ENCODE data around the gene ARVCF. TPM values are rescaled to one million over a fixed set of nuclear protein-coding genes. Genes with fewer than 3 reads are reported as not detected.

ARVCF gene
- total and polyA plus RNA-seq, 9 of the 15 experiments (the other 6 are each of a cell fraction or from before 2014, with no cell fraction given) = 0.03 to 97.4 (median 15.6) TPM

GRCh38 chr22:20031732-20032406 lies 15.2 kb upstream of the ARVCF start:
- DNase-seq (ENCODE audit: extremely low read depth in 1 of 4, low spot score in 3 of 4) = no peak
- peaks cover 25% of the 10 kb centered on the region for H3K9me1 ChIP-seq (ENCODE audit: control insufficient read depth, insufficient read depth, low read length)
- peaks cover 78% of the 10 kb centered on the region for H3K79me2 ChIP-seq (ENCODE audit: control insufficient read depth, insufficient read depth, low read length)
- no peak overlapping the region for H2AFZ ChIP-seq (ENCODE audit: low read depth, low read length)
- H3K36me3 ChIP-seq (ENCODE audit: control insufficient read depth, insufficient read depth, low read length) = peaks cover 66% of the 10 kb centered on the region
- in situ Hi-C loops (cut with MboI) (no loop called here), intact Hi-C loops (cut with micrococcal nuclease) (no loop called here)
- 93% methylated on average over 16 of the region's 16 CpGs for WGBS (ENCODE audit: insufficient coverage, low coverage, missing lambda C conversion rate)
- H3K4me3 ChIP-seq = no peak overlapping the region
- no peak overlapping the region for H3K4me2 ChIP-seq (ENCODE audit: insufficient read depth, low read length)
- ChIA-PET CTCF (ENCODE audit: low intra/inter-chr PET ratio) (no interaction called here), POLR2A (interaction anchor here (0.5 to 6.4 kb wide), 9 partner anchors 11 to 88 kb away, joined by 3 to 54 read pairs (median 4); partner anchors contain the start of gene TANGO2)
- no peaks in the 10 kb centered on the region for H3K27me3 ChIP-seq (ENCODE audit: control insufficient read depth in 2 of 2, insufficient read depth in 2 of 2, low read length in 2 of 2)
- no peak for ATAC-seq
- H4K20me1 ChIP-seq (replicated peaks; ENCODE audit: control insufficient read depth, insufficient read depth, low read length) = peaks cover 78% of the 10 kb centered on the region
- no TSS peak for BruUV-seq (replicated peaks)
- no peak overlapping the region for H3K27ac ChIP-seq (ENCODE audit: extremely low read depth, low read depth, low read length)
- H3K4me1 ChIP-seq (replicated peaks in 1 of 2; ENCODE audit: control insufficient read depth in 2 of 2, insufficient read depth in 2 of 2, low read length in 2 of 2) = peaks cover 17 to 64% of the 10 kb centered on the region in 2 experiments; a peak in 4 of 5 replicates
- no peaks in the 10 kb centered on the region for H3K9me3 ChIP-seq (replicated peaks; ENCODE audit: control insufficient read depth, insufficient read depth, low read depth, low read length)
- FAIRE-seq = no peak
- peak overlapping the region in 1 of 2 experiments; percentile 56; a peak in 2 of 4 replicates for H3K9ac ChIP-seq (ENCODE audit: insufficient read depth in 1 of 2, low read depth in 2 of 2, low read length in 2 of 2)
- no peak for TF ChIP-seq BRCA1 (IDR thresholded peaks at IDR 0.05)
- TF ChIP-seq BRCA1 (CRISPR knock-in tag; IDR thresholded peaks at IDR 0.05) = no peak
- TF ChIP-seq, protein P1, sequence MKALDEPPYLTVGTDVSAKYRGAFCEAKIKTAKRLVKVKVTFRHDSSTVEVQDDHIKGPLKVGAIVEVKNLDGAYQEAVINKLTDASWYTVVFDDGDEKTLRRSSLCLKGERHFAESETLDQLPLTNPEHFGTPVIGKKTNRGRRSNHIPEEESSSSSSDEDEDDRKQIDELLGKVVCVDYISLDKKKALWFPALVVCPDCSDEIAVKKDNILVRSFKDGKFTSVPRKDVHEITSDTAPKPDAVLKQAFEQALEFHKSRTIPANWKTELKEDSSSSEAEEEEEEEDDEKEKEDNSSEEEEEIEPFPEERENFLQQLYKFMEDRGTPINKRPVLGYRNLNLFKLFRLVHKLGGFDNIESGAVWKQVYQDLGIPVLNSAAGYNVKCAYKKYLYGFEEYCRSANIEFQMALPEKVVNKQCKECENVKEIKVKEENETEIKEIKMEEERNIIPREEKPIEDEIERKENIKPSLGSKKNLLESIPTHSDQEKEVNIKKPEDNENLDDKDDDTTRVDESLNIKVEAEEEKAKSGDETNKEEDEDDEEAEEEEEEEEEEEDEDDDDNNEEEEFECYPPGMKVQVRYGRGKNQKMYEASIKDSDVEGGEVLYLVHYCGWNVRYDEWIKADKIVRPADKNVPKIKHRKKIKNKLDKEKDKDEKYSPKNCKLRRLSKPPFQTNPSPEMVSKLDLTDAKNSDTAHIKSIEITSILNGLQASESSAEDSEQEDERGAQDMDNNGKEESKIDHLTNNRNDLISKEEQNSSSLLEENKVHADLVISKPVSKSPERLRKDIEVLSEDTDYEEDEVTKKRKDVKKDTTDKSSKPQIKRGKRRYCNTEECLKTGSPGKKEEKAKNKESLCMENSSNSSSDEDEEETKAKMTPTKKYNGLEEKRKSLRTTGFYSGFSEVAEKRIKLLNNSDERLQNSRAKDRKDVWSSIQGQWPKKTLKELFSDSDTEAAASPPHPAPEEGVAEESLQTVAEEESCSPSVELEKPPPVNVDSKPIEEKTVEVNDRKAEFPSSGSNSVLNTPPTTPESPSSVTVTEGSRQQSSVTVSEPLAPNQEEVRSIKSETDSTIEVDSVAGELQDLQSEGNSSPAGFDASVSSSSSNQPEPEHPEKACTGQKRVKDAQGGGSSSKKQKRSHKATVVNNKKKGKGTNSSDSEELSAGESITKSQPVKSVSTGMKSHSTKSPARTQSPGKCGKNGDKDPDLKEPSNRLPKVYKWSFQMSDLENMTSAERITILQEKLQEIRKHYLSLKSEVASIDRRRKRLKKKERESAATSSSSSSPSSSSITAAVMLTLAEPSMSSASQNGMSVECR (CRISPR knock-in tag; IDR thresholded peaks at IDR 0.05) = no peak
- TF ChIP-seq ZNF77 (CRISPR knock-in tag; IDR thresholded peaks at IDR 0.05) = 0 out of 2 replicates have a peak, but pooled peaks have one; percentile 15
- TF ChIP-seq ZC3H11A (IDR thresholded peaks at IDR 0.05; ENCODE audit: low read depth, low read length) = no peak
- 0 out of 2 replicates have a peak, but pooled peaks have one; percentile 17 for TF ChIP-seq ZNF408 (CRISPR knock-in tag; IDR thresholded peaks at IDR 0.05; ENCODE audit: low read depth)
- TF ChIP-seq MBD2 (IDR thresholded peaks at IDR 0.05; ENCODE audit: borderline replicate concordance, low read depth) = no peak

All from K562 (cell line).